Keratinocyte (primary cell): ENCODE measurements around the gene CLECL1.

ENCODE experiments used
- EZH2 ChIP-seq: IDR thresholded peaks from one replicate; pipeline ENCODE4 v1.6.1; 2012; ENCODE audit warnings: inconsistent platforms, mild to moderate bottlenecking, low read length, moderate library complexity
- TF ChIP-seq, protein P1 (sequence below), 3 experiments: IDR thresholded peaks in 1 of 3; conservative IDR thresholded peaks in 1 of 3; optimal IDR thresholded peaks in 1 of 3; 2 replicates in 2 of 3; 3 replicates in 1 of 3; pipeline versions ENCODE3 to v1.5.1; 2011; ENCODE audit warnings: low read length in 3 of 3, mild to moderate bottlenecking in 3 of 3, moderate library complexity in 2 of 3, control low read depth in 1 of 3, inconsistent platforms in 1 of 3; ENCODE audit not compliant: insufficient read depth in 2 of 3; ENCODE audit errors: extremely low read depth in 1 of 3

GRCh38 chr12:9699269-9699897 is 33.5 kb downstream of the CLECL1 start:
- TF ChIP-seq, protein P1, sequence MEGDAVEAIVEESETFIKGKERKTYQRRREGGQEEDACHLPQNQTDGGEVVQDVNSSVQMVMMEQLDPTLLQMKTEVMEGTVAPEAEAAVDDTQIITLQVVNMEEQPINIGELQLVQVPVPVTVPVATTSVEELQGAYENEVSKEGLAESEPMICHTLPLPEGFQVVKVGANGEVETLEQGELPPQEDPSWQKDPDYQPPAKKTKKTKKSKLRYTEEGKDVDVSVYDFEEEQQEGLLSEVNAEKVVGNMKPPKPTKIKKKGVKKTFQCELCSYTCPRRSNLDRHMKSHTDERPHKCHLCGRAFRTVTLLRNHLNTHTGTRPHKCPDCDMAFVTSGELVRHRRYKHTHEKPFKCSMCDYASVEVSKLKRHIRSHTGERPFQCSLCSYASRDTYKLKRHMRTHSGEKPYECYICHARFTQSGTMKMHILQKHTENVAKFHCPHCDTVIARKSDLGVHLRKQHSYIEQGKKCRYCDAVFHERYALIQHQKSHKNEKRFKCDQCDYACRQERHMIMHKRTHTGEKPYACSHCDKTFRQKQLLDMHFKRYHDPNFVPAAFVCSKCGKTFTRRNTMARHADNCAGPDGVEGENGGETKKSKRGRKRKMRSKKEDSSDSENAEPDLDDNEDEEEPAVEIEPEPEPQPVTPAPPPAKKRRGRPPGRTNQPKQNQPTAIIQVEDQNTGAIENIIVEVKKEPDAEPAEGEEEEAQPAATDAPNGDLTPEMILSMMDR (optimal IDR thresholded peaks at IDR 0.05 in 1 of 3, IDR thresholded peaks at IDR 0.05 in 1 of 3, conservative IDR thresholded peaks at IDR 0.05 in 1 of 3; ENCODE audit: extremely low read depth in 1 of 3, insufficient read depth in 2 of 3, low read length in 3 of 3), result no peak
- TF ChIP-seq EZH2, result no peak
